GOT3 (cell line): Measurements from ENCODE around the gene TBC1D20.

Experiments used
- DNase-seq: peaks from one replicate; lab custom pipeline; 2025; ENCODE audit warnings: mixed read lengths; lab: John Stamatoyannopoulos, UW

The TBC1D20 gene

GRCh38 chr20:438571-439469 lies 23.5 kb downstream of the TBC1D20 start:
- DNase-seq: no peak

GRCh38 chr20:437787-438486 lies 24.4 kb downstream of the TBC1D20 start:
- no peak for DNase-seq

- no peak for DNase-seq
Measured at GRCh38 chr20:436476-436875, 25.9 kb downstream of the TBC1D20 start.

GRCh38 chr20:435558-435957 lies 26.8 kb downstream of the TBC1D20 start:
- DNase-seq: no peak

DNA sequence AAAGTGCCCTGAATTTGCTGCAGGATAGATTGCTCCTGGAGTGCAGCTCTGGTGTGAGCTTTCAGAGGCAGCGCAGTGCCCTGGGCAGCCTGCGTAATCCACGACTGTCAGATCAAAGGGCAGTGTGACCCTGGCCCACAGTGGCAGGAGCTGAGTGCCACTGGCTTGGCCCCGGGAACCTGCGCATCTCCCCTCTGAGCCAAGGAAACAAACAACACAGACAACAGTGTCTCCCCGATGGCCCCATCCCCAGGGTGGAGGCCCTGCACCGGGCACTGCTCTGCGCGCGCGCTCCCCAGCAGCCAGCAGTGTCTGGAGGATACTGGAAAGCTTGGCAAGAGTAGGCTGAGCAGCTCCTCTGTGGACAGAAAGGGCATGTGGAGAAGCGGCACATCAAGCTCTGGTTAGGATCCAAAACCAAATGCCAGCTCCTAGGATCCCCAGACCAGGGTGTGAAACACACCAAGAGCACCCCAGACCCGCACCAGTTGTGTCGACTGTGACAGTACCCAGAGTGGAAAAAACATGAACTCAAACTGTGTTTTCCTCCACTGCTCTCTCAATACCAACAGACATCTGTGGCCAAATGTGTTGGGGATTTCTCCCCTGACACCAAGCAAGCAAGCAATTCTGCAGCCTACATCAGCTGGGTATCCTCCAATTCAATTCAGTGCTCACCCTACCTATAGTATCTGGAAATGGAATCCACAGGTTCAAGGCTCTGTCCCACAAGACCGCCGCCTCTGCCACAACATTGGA lies 27.5 kb downstream of the TBC1D20 start:
- DNase-seq: no peak

DNA sequence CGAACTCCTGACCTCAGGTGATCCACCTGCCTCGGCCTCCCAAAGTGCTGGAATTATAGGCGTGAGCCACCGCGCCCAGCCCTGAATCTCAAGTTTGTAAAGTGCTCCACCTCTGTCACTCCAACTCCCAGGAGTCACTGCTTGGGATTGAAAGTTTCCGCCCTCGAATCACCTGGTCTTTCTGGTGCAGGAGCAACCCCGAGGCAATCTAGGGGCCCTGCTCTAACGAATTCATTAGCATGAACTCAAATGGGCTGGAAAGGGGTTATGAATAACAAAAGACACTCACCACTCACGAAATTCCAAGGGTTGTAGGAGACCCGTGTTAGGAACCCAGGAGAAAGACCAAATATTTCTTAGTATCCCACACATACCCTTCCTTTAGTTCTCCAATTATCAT lies 28.1 kb downstream of the TBC1D20 start:
- no peak for DNase-seq

DNA sequence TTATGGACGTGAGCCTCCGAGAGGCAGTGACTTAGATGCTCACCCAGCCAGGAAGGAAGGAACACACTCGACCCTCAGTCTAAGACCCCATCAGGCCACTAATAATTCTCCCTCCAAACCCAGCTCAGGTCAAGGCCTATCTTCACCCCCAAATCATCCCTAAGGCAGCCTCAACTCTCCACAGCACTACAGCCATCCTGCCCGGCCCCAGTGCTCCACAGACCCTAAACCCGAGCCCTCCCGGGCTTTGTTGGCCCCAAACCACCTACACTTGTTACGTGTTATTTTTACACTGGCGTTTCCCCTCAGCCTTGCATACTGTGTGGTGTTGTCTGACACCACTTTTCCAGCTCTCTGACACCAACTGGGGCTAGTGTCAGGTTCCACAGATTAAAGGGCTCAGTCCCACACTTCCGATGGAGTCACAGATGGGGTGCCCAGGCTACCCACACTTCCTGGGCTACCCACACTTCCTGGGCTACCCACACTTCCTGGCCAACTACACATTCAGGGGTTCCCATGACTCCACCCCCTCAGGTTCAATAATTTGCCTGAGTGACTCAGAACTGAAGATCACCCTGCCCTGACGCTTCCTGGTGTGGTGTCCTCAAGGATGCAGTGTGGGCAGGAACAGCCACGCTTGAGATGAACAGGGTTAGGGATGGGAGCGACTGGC lies 28.9 kb downstream of the TBC1D20 start:
- no peak for DNase-seq

- no peak for DNase-seq
Measured at GRCh38 chr20:432677-433299, 29.5 kb downstream of the TBC1D20 start.

DNA sequence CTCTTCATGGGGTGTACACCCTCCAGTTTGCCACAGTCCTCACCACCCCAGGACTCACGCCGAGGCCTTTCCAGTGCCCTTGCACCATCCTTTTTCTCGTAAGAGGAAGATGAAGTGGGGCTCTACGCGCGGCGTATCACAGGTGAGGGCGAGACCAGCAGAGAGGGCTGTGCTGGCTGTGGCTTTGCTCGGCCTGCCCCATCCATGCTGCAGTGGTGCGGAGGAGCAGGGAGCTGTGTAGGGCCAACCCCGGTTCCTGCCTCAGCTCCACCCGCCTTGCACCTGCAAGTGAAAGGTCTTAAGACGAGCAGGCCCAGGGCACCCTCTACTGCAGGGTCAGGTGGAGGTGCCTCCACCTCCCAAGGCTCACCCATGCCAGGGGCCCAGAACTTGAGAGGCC lies 30.1 kb downstream of the TBC1D20 start:
- DNase-seq: no peak

GRCh38 chr20:431012-431904 lies 31.1 kb downstream of the TBC1D20 start:
- no peak for DNase-seq

DNA sequence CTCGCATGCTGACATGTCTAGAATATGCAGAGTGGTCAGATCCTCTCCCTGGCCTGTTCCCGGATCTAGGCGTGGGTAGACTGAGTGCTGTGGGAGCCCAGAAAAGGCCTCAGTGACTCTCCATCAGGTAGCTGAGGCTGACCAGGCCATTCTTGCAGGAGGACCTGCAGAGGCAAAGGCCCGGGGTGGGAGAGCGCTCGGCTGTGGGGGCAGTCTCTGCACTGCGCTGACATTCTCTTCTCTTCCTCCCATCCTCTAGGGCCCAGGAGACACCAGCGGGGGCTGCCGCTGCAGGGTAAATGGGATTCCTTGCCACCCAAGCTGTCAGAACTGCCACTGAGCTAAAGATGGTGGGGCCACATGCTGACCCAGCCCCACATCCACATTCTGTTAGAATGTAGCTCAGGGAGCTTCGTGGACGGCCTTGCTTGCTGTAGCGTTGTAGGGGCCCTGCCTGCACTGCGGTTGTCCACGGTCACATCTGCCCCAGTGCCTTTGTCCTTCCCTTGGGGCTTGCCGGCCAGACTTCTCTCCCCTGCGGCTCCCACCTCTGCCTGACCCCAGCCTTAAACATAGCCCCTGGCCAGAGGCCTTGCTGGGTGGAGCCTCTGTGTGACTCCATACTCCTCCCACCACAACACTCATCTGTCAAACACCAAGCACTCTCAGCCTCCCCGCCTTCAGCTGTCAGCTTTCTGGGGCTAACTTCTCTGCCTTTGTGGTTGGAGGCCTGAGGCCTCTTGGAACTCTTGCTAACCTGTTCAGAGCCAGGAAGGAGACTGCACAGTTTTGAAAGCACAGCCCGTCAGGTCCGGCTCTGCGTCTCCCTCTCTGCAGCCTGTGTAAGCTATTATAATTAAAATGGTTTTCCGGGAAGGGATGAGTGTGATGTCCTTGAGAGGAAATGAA lies 32.0 kb downstream of the TBC1D20 start:
- no peak for DNase-seq

DNA sequence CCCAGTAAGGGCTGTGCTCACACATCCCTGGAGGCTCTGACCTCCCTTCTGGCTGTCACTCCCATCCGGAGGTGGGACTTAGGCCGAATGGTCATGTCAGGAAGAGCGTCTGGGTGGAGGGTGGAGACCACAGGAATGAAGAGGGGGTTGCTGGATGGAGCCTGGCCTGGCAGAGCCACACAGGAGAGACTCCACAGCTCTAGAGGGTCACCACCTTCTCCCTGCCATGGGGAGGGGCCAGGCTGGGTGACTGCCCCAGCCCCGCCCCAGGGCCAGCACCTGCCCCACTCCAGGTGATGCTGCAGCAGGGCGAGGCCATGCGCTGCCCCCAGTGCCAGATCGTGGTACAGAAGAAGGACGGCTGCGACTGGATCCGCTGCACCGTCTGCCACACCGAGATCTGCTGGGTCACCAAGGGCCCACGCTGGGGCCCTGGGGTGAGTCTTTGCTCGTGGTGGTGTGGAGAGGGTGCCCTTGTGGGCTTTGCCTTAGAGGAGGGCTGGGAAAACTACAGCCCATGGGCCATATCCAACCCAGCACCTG lies 33.6 kb downstream of the TBC1D20 start:
- no peak for DNase-seq

DNA sequence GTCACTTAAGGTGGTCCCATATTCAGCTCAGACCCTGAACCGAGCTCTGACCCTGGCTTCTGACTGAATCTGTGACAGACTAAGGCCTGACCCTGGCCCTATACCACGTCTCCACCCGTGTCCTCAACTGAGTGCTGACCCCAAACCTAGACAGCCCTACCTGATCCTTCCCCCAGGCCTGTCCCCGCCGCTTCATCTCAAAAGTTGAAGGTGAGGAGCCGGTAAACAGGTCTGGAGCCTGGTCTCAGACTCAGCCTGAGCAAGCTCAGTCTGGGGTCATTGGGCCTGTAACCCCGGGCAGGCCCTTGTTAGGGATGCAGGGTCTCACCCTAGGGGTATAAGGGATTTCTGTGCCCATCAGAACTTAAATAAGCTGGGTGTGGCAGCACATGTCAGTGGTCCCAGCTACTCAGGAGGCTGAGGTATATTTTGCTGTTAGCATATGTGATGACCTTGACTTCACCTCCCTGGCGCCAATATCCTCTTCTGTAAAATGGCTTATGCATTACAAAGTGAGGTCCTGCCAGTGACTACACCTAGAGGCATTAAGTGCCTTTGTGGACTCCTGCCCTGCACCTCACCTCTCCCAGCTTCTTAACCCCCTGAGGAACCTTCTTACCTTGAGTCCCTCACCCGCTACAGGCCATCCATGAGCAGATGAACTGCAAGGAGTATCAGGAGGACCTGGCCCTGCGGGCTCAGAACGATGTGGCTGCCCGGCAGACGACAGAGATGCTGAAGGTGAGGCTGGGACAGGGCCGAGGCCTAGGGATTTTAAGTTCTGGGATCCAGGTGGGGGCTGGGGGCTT lies 34.3 kb downstream of the TBC1D20 start:
- DNase-seq: no peak

DNA sequence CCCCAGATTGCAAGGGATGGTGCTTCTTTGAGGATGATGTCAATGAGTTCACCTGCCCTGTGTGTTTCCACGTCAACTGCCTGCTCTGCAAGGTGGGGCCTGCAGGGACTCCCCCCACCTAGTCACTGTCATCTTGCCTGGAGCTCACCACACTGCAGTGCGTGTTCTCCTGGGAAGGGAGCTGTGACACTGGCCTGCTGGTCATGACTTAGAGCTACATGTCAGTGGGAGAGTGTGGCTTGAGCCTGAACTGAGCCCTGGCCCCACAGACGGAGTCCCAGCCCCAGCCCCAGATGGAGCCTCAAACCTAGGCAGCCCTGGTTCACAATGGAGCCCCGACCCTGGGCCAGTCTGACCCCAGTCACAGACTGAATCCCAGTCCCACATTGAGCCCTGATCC lies 34.9 kb downstream of the TBC1D20 start:
- no peak for DNase-seq

DNA sequence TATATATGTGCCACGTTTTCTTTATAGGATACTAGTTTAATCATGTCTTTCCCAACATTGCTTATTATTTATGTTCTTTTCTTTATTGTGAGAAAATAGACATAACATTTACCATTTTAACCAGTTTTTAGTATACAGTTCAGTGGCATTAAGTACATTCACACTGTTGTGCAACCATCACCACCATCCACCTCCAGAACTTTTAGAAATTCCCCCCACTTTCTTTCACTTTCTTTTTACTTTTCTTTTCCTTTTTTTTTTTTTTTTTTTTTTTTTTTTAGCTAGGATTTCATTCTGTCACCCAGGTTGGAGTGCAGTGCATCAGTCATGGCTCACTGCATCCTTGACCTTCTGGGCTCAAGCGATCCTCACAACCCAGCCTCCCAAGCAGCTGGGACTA lies 35.8 kb downstream of the TBC1D20 start:
- no peak for DNase-seq

DNA sequence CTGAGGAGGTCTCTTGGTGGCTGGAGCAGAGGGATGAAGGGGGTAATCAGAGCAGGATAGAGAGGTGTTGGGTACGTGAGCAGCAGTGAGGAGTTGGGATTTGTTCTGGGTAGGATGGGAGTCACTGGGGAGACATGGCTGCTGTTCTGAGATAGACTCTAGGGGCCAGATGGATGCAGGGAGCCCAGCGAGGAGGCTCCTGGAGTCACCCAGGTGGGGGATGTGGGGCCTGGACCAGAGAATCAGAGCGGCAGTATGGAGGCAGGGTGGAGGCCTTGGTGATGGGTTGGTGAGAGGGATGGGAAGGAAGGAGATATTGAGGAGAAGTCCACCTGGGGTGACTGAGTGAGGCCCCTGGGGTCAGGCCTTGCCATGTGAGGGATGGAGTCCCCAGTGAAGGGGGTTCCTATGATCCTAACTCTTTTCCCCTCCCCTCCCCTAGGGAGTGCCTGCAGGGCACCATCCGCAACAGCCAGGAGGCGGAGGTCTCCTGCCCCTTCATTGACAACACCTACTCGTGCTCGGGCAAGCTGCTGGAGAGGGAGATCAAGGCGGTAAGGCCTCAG lies 40.6 kb downstream of the TBC1D20 start:
- DNase-seq: no peak

- no peak for DNase-seq
Measured at GRCh38 chr20:420721-421574, 41.4 kb downstream of the TBC1D20 start.
